ENCODE results near the gene RAP1GAP.

RAP1GAP gene

GRCh38 chr1:21667348-21668231, 1.6 kb downstream of the RAP1GAP start:
- no peak overlapping the region for H3K9ac ChIP-seq (ENCODE audit: low read length in 2 of 2)
- H3K27me3 ChIP-seq (ENCODE audit: control insufficient read depth in 1 of 2, insufficient read depth in 2 of 2, low read length in 2 of 2), result peaks cover 50 to 56% of the 10 kb centered on the region in 2 donors
- no peak overlapping the region for H3K4me3 ChIP-seq (ENCODE audit: low read length in 2 of 2)
- peaks cover 29% of the 10 kb centered on the region for H3K4me1 ChIP-seq (ENCODE audit: control insufficient read depth, insufficient read depth, low read length)
- H3K36me3 ChIP-seq (ENCODE audit: control insufficient read depth in 2 of 2, insufficient read depth in 2 of 2, low read length in 2 of 2), result no peaks in the 10 kb centered on the region
- H3K27ac ChIP-seq (ENCODE audit: low read length), result no peak overlapping the region
- no peaks in the 10 kb centered on the region for H3K9me3 ChIP-seq (ENCODE audit: control insufficient read depth in 2 of 2, low read length in 2 of 2)

GRCh38 chr1:21666576-21667320, 2.4 kb downstream of the RAP1GAP start:
- H3K9me3 ChIP-seq (ENCODE audit: control insufficient read depth in 2 of 2, low read length in 2 of 2), result no peaks in the 10 kb centered on the region
- H3K4me3 ChIP-seq (ENCODE audit: low read length in 2 of 2), result no peak overlapping the region
- peaks cover 54 to 56% of the 10 kb centered on the region in 2 donors for H3K27me3 ChIP-seq (ENCODE audit: control insufficient read depth in 1 of 2, insufficient read depth in 2 of 2, low read length in 2 of 2)
- no peak overlapping the region for H3K27ac ChIP-seq (ENCODE audit: low read length)
- peaks cover 21% of the 10 kb centered on the region for H3K4me1 ChIP-seq (ENCODE audit: control insufficient read depth, insufficient read depth, low read length)
- no peak overlapping the region for H3K9ac ChIP-seq (ENCODE audit: low read length in 2 of 2)
- H3K36me3 ChIP-seq (ENCODE audit: control insufficient read depth in 2 of 2, insufficient read depth in 2 of 2, low read length in 2 of 2), result no peaks in the 10 kb centered on the region

- H3K27ac ChIP-seq (ENCODE audit: low read length), result no peak overlapping the region
- peaks cover 18% of the 10 kb centered on the region for H3K4me1 ChIP-seq (ENCODE audit: control insufficient read depth, insufficient read depth, low read length)
- no peak overlapping the region for H3K4me3 ChIP-seq (ENCODE audit: low read length in 2 of 2)
- no peaks in the 10 kb centered on the region for H3K9me3 ChIP-seq (ENCODE audit: control insufficient read depth in 2 of 2, low read length in 2 of 2)
- no peaks in the 10 kb centered on the region for H3K36me3 ChIP-seq (ENCODE audit: control insufficient read depth in 2 of 2, insufficient read depth in 2 of 2, low read length in 2 of 2)
- no peak overlapping the region for H3K9ac ChIP-seq (ENCODE audit: low read length in 2 of 2)
- H3K27me3 ChIP-seq (ENCODE audit: control insufficient read depth in 1 of 2, insufficient read depth in 2 of 2, low read length in 2 of 2), result peaks cover 55 to 56% of the 10 kb centered on the region in 2 donors
These were observed 3.2 kb downstream of the RAP1GAP start for GRCh38 chr1:21665711-21666575.

GRCh38 chr1:21664806-21665588, 4.2 kb downstream of the RAP1GAP start:
- H3K27me3 ChIP-seq (ENCODE audit: control insufficient read depth in 1 of 2, insufficient read depth in 2 of 2, low read length in 2 of 2), result peaks cover 48 to 55% of the 10 kb centered on the region in 2 donors

GRCh38 chr1:21663951-21664805, 5.0 kb downstream of the RAP1GAP start:
- peaks cover 48 to 57% of the 10 kb centered on the region in 2 donors for H3K27me3 ChIP-seq (ENCODE audit: control insufficient read depth in 1 of 2, insufficient read depth in 2 of 2, low read length in 2 of 2)
- H3K36me3 ChIP-seq (ENCODE audit: control insufficient read depth in 2 of 2, insufficient read depth in 2 of 2, low read length in 2 of 2), result no peaks in the 10 kb centered on the region
- H3K9ac ChIP-seq (ENCODE audit: low read length in 2 of 2), result no peak overlapping the region
- H3K27ac ChIP-seq (ENCODE audit: low read length), result no peak overlapping the region
- H3K4me1 ChIP-seq (ENCODE audit: control insufficient read depth, insufficient read depth, low read length), result peaks cover 9% of the 10 kb centered on the region
- H3K4me3 ChIP-seq (ENCODE audit: low read length in 2 of 2), result no peak overlapping the region
- H3K9me3 ChIP-seq (ENCODE audit: control insufficient read depth in 2 of 2, low read length in 2 of 2), result no peaks in the 10 kb centered on the region

More at GRCh38 chr1:21664806-21665588, 4.2 kb downstream of the RAP1GAP start:
- no peak overlapping the region for H3K4me3 ChIP-seq (ENCODE audit: low read length in 2 of 2)
- H3K27ac ChIP-seq (ENCODE audit: low read length), result no peak overlapping the region
- no peaks in the 10 kb centered on the region for H3K36me3 ChIP-seq (ENCODE audit: control insufficient read depth in 2 of 2, insufficient read depth in 2 of 2, low read length in 2 of 2)
- no peaks in the 10 kb centered on the region for H3K9me3 ChIP-seq (ENCODE audit: control insufficient read depth in 2 of 2, low read length in 2 of 2)
- H3K4me1 ChIP-seq (ENCODE audit: control insufficient read depth, insufficient read depth, low read length), result peaks cover 17% of the 10 kb centered on the region
- no peak overlapping the region for H3K9ac ChIP-seq (ENCODE audit: low read length in 2 of 2)

- H3K27me3 ChIP-seq (ENCODE audit: control insufficient read depth in 1 of 2, insufficient read depth in 2 of 2, low read length in 2 of 2), result peaks cover 42 to 54% of the 10 kb centered on the region in 2 donors
- H3K36me3 ChIP-seq (ENCODE audit: control insufficient read depth in 2 of 2, insufficient read depth in 2 of 2, low read length in 2 of 2), result no peaks in the 10 kb centered on the region
- no peak overlapping the region for H3K4me3 ChIP-seq (ENCODE audit: low read length in 2 of 2)
- no peak overlapping the region for H3K27ac ChIP-seq (ENCODE audit: low read length)
- no peaks in the 10 kb centered on the region for H3K9me3 ChIP-seq (ENCODE audit: control insufficient read depth in 2 of 2, low read length in 2 of 2)
- H3K9ac ChIP-seq (ENCODE audit: low read length in 2 of 2), result no peak overlapping the region
- H3K4me1 ChIP-seq (ENCODE audit: control insufficient read depth, insufficient read depth, low read length), result peaks cover 2% of the 10 kb centered on the region
These were observed 5.8 kb downstream of the RAP1GAP start for GRCh38 chr1:21663248-21663950.

- peaks cover 34 to 46% of the 10 kb centered on the region in 2 donors for H3K27me3 ChIP-seq (ENCODE audit: control insufficient read depth in 1 of 2, insufficient read depth in 2 of 2, low read length in 2 of 2)
- H3K9me3 ChIP-seq (ENCODE audit: control insufficient read depth in 2 of 2, low read length in 2 of 2), result no peaks in the 10 kb centered on the region
- H3K27ac ChIP-seq (ENCODE audit: low read length), result no peak overlapping the region
- H3K4me1 ChIP-seq (ENCODE audit: control insufficient read depth, insufficient read depth, low read length), result no peaks in the 10 kb centered on the region
- H3K4me3 ChIP-seq (ENCODE audit: low read length in 2 of 2), result no peak overlapping the region
- no peak overlapping the region for H3K9ac ChIP-seq (ENCODE audit: low read length in 2 of 2)
- H3K36me3 ChIP-seq (ENCODE audit: control insufficient read depth in 2 of 2, insufficient read depth in 2 of 2, low read length in 2 of 2), result no peaks in the 10 kb centered on the region
These were observed 6.5 kb downstream of the RAP1GAP start for GRCh38 chr1:21662426-21663247.

GRCh38 chr1:21661886-21662285, 7.3 kb downstream of the RAP1GAP start:
- H3K27me3 ChIP-seq (ENCODE audit: control insufficient read depth in 1 of 2, insufficient read depth in 2 of 2, low read length in 2 of 2), result peaks cover 31 to 41% of the 10 kb centered on the region in 2 donors
- no peak overlapping the region for H3K27ac ChIP-seq (ENCODE audit: low read length)

More at GRCh38 chr1:21661886-21662285, 7.3 kb downstream of the RAP1GAP start:
- no peaks in the 10 kb centered on the region for H3K36me3 ChIP-seq (ENCODE audit: control insufficient read depth in 2 of 2, insufficient read depth in 2 of 2, low read length in 2 of 2)
- no peak overlapping the region for H3K9ac ChIP-seq (ENCODE audit: low read length in 2 of 2)
- no peaks in the 10 kb centered on the region for H3K9me3 ChIP-seq (ENCODE audit: control insufficient read depth in 2 of 2, low read length in 2 of 2)
- H3K4me3 ChIP-seq (ENCODE audit: low read length in 2 of 2), result no peak overlapping the region
- H3K4me1 ChIP-seq (ENCODE audit: control insufficient read depth, insufficient read depth, low read length), result no peaks in the 10 kb centered on the region
